H9 (cell line): ENCODE data around the gene USP6NL. TPM values are rescaled to one million over a fixed set of nuclear protein-coding genes. Genes with fewer than 3 reads are reported as not detected.
"Not testable (repeated sequence)": the region's sequence is repeated elsewhere in the genome, so short reads cannot be mapped to it uniquely, and the experiment has no call there.

ENCODE experiments used
- DNase-seq: peaks from one replicate; pipeline ENCODE4 v3.0.0-alpha.2; 2017
- H2AFZ ChIP-seq: one replicate; pipeline ENCODE4 v1.6.1; 2013; ENCODE audit warnings: mild to moderate bottlenecking, low read length, control low read depth, moderate library complexity
- H2AK5ac ChIP-seq: 2 replicates; pipeline ENCODE4 v1.6.1; 2013; ENCODE audit warnings: low read length, control low read depth, mixed read lengths; ENCODE audit not compliant: insufficient read length
- H2BK120ac ChIP-seq: one replicate; pipeline ENCODE4 v1.6.1; 2013; ENCODE audit warnings: low read depth, mild to moderate bottlenecking, low read length, control low read depth, inconsistent platforms; ENCODE audit not compliant: poor library complexity, severe bottlenecking
- H2BK12ac ChIP-seq: 2 replicates; pipeline ENCODE4 v1.6.1; 2013; ENCODE audit warnings: low read length, control low read depth, mixed read lengths, low read depth; ENCODE audit not compliant: insufficient read length
- H2BK15ac ChIP-seq: 2 replicates; pipeline ENCODE4 v1.6.1; 2013; ENCODE audit warnings: low read depth, low read length, control low read depth
- H2BK20ac ChIP-seq: one replicate; pipeline ENCODE4 v1.6.1; 2013; ENCODE audit warnings: low read depth, mild to moderate bottlenecking, low read length, control low read depth, inconsistent platforms; ENCODE audit not compliant: poor library complexity, severe bottlenecking
- H2BK5ac ChIP-seq: 2 replicates; pipeline ENCODE4 v1.6.1; 2013; ENCODE audit warnings: low read length, control low read depth, mixed read lengths; ENCODE audit not compliant: insufficient read length
- H3K14ac ChIP-seq: 2 replicates; pipeline ENCODE4 v1.6.1; 2013; ENCODE audit warnings: low read length, control low read depth; ENCODE audit not compliant: insufficient read depth
- H3K18ac ChIP-seq: 2 replicates; pipeline ENCODE4 v1.6.1; 2013; ENCODE audit warnings: low read depth, mild to moderate bottlenecking, mixed read lengths, low read length, control low read depth; ENCODE audit not compliant: insufficient read length
- H3K23ac ChIP-seq: 2 replicates; pipeline ENCODE4 v1.6.1; 2013; ENCODE audit warnings: low read length, control low read depth, mixed read lengths, low read depth; ENCODE audit not compliant: insufficient read length
- H3K23me2 ChIP-seq: 2 replicates; pipeline ENCODE4 v1.6.1; 2013; ENCODE audit warnings: low read depth, mild to moderate bottlenecking, mixed read lengths, low read length, control low read depth; ENCODE audit not compliant: insufficient read length, poor library complexity, severe bottlenecking
- H3K27ac ChIP-seq: 2 replicates; pipeline ENCODE4 v1.5.1; 2013; ENCODE audit warnings: low read length, control low read depth, mixed read lengths, low read depth; ENCODE audit not compliant: insufficient read length
- H3K27me3 ChIP-seq: 2 replicates; pipeline ENCODE4 v1.6.1; 2013; ENCODE audit warnings: low read length, control low read depth, inconsistent platforms; ENCODE audit not compliant: insufficient read depth
- H3K4ac ChIP-seq: 2 replicates; pipeline ENCODE4 v1.6.1; 2013; ENCODE audit warnings: low read depth, mild to moderate bottlenecking, control low read depth, inconsistent platforms, low read length, moderate library complexity
- H3K4me1 ChIP-seq: 2 replicates; pipeline ENCODE4 v1.6.1; 2013; ENCODE audit warnings: low read length, control low read depth, inconsistent platforms; ENCODE audit not compliant: insufficient read depth
- H3K4me2 ChIP-seq: 2 replicates; pipeline ENCODE4 v1.6.1; 2013; ENCODE audit warnings: low read length, control low read depth, mixed read lengths; ENCODE audit not compliant: insufficient read length, insufficient read depth
- H3K56ac ChIP-seq: 2 replicates; pipeline ENCODE4 v1.6.1; 2013; ENCODE audit warnings: low read depth, mild to moderate bottlenecking, mixed read lengths, low read length, control low read depth; ENCODE audit not compliant: insufficient read length
- H3K79me1 ChIP-seq: 2 replicates; pipeline ENCODE4 v1.6.1; 2013; ENCODE audit warnings: low read depth, mild to moderate bottlenecking, moderate library complexity, low read length, control low read depth, inconsistent platforms; ENCODE audit not compliant: insufficient read depth, poor library complexity, severe bottlenecking
- H3K79me2 ChIP-seq: 2 replicates; pipeline ENCODE4 v1.6.1; 2013; ENCODE audit warnings: low read length, control low read depth, inconsistent platforms; ENCODE audit not compliant: insufficient read depth
- H3K9ac ChIP-seq: 2 replicates; pipeline ENCODE4 v1.6.1; 2013; ENCODE audit warnings: low read length, control low read depth, mixed read lengths; ENCODE audit not compliant: insufficient read length; ENCODE audit errors: extremely low read depth
- H3K9me3 ChIP-seq: one replicate; pipeline ENCODE4 v1.6.1; 2013; ENCODE audit warnings: low read depth, low read length, inconsistent platforms; ENCODE audit not compliant: control insufficient read depth
- H3T11ph ChIP-seq: one replicate; pipeline ENCODE4 v1.6.1; 2013; ENCODE audit warnings: mild to moderate bottlenecking, low read length, control low read depth, inconsistent platforms
- H4K20me1 ChIP-seq: one replicate; pipeline ENCODE4 v1.6.1; 2013; ENCODE audit not compliant: control insufficient read depth, insufficient read length, insufficient read depth
- H4K5ac ChIP-seq: 2 replicates; pipeline ENCODE4 v1.6.1; 2013; ENCODE audit warnings: low read depth, mild to moderate bottlenecking, mixed read lengths, low read length, control low read depth; ENCODE audit not compliant: insufficient read length
- H4K8ac ChIP-seq: replicated peaks from 2 replicates; pipeline ENCODE4 v1.6.1; 2013; ENCODE audit warnings: low read length, control low read depth, mixed read lengths, low read depth; ENCODE audit not compliant: insufficient read length
- H4K91ac ChIP-seq: 2 replicates; pipeline ENCODE4 v1.6.1; 2013; ENCODE audit warnings: low read depth, mild to moderate bottlenecking, moderate library complexity, mixed read lengths, low read length, control low read depth; ENCODE audit not compliant: insufficient read length
- H3K27ac Mint-ChIP-seq, 3 experiments: 2 replicates in 2 of 3; 3 replicates in 1 of 3; pipeline ENCODE4 v1.8.0; 2020 to 2021; ENCODE audit warnings: mixed read lengths in 3 of 3, mild to moderate bottlenecking in 1 of 3, moderate library complexity in 1 of 3
- H3K27me3 Mint-ChIP-seq: 2 replicates; pipeline ENCODE4 v1.8.0; 2021; ENCODE audit warnings: low read depth, mild to moderate bottlenecking, moderate library complexity, mixed read lengths
- H3K36me3 Mint-ChIP-seq, 3 experiments: 2 replicates in 2 of 3; 3 replicates in 1 of 3; pipeline ENCODE4 v1.8.0; 2020 to 2021; ENCODE audit warnings: low read depth in 3 of 3, mixed read lengths in 3 of 3; ENCODE audit not compliant: insufficient read depth in 1 of 3
- H3K4me1 Mint-ChIP-seq, 2 experiments: 2 replicates each; pipeline ENCODE4 v1.8.0; 2020; ENCODE audit warnings: mixed read lengths in 2 of 2
- H3K4me3 Mint-ChIP-seq, 2 experiments: 2 replicates in 1 of 2; 3 replicates in 1 of 2; pipeline ENCODE4 v1.8.0; 2020 to 2021; ENCODE audit warnings: mild to moderate bottlenecking in 2 of 2, mixed read lengths in 2 of 2, moderate library complexity in 1 of 2
- H3K9me3 Mint-ChIP-seq, 2 experiments: 2 replicates in 1 of 2; 3 replicates in 1 of 2; pipeline ENCODE4 v1.8.0; 2020; ENCODE audit warnings: mild to moderate bottlenecking in 2 of 2, mixed read lengths in 2 of 2, moderate library complexity in 1 of 2
- WGBS: extraction: QIAGEN DNeasy Blood & Tissue Kit; methylation state at CpG from one replicate; pipeline ENCODE4 v1.1.7; 2013; ENCODE audit warnings: missing lambda C conversion rate, low lambda C conversion rate, mixed read lengths; ENCODE audit not compliant: insufficient read length; ENCODE audit errors: extremely low coverage; 5-methylcytosine and 5-hydroxymethylcytosine counted together
- total RNA-seq: library from RNA; stranded (reverse); gene quantifications from 2 replicates; pipeline ENCODE4 v1.2.1, GENCODE V29; 2021
- TF ChIP-seq, protein P1 (sequence below): fragments of 200-600 bp; sonication (generic); conservative IDR thresholded peaks from 3 replicates; pipeline ENCODE4 v1.8.0; 2021; ENCODE audit warnings: antibody characterized with exemption, mild to moderate bottlenecking

The USP6NL gene
- total RNA-seq, 1 experiment from 2014 or later, result 28.3 TPM

DNA sequence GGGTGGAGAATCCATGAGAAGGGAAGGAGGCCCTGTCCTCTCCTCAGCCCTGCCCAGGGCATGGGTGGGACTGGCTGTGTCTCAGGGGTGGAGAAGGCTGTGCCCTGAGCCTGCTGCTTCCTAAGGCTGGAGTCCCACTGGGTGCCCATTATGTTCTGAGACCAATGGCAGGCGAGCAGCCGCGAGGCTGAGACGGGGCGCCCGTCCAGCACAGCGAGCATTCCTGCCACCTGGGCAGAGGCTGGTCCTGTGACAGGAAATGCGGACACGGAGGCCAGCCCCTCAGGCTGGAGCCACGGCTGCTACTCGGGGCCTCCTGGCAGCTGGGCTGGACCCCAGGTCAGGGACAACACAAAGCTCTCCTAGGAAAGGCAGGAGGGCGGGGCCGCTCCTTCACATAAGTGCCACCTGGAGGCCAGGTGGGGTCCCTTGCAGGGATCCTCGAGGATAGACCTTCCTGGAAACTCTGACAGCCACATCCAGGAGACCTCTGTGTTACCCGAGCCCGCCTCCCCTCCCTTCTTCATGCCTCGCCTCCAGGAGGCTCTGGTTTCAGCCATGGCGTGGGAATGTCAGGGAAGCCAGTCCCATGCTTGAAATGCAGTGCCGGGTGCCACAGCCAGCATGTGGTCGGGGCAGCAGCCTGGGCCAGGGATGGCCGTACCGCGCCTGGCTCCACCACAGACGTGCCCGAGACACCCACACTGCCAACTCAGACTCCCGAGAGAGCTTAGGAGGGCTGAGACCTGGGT is 173.9 kb downstream of the USP6NL start:
- no CpG with 5 or more reads among the region's 26 CpGs for WGBS
- Histone ChIP-seq H2AFZ (no peak overlapping the region), H2AK5ac (no peak overlapping the region), H3K9me3 (no peaks in the 10 kb centered on the region), H3K9ac (no peak overlapping the region), H3K4me1 (peaks cover 11% of the 10 kb centered on the region; the same call in 1 of the 2 replicates), H4K8ac (no peak overlapping the region), H4K91ac (no peak overlapping the region), H4K5ac (no peak overlapping the region), H3K79me2 (no peaks in the 10 kb centered on the region), H3T11ph (no peak overlapping the region), H3K79me1 (no peaks in the 10 kb centered on the region), H3K23me2 (no peaks in the 10 kb centered on the region), H3K4me2 (no peak overlapping the region), H4K20me1 (no peaks in the 10 kb centered on the region), H2BK120ac (no peak overlapping the region), H3K27ac (no peak overlapping the region), H2BK5ac (no peak overlapping the region), H3K23ac (no peak overlapping the region), H2BK20ac (no peak overlapping the region), H3K18ac (no peak overlapping the region), H2BK12ac (no peak overlapping the region), H3K4ac (no peak overlapping the region), H3K56ac (no peak overlapping the region), H3K27me3 (no peaks in the 10 kb centered on the region), H3K14ac (no peak overlapping the region), H2BK15ac (no peak overlapping the region)
- H3K4me3 Mint-ChIP-seq, result no peak overlapping the region
- DNase-seq, result peak; percentile 88
- TF ChIP-seq, protein P1, sequence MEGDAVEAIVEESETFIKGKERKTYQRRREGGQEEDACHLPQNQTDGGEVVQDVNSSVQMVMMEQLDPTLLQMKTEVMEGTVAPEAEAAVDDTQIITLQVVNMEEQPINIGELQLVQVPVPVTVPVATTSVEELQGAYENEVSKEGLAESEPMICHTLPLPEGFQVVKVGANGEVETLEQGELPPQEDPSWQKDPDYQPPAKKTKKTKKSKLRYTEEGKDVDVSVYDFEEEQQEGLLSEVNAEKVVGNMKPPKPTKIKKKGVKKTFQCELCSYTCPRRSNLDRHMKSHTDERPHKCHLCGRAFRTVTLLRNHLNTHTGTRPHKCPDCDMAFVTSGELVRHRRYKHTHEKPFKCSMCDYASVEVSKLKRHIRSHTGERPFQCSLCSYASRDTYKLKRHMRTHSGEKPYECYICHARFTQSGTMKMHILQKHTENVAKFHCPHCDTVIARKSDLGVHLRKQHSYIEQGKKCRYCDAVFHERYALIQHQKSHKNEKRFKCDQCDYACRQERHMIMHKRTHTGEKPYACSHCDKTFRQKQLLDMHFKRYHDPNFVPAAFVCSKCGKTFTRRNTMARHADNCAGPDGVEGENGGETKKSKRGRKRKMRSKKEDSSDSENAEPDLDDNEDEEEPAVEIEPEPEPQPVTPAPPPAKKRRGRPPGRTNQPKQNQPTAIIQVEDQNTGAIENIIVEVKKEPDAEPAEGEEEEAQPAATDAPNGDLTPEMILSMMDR, result peak; percentile 45; the same call in 1 of the 3 replicates
- no peak overlapping the region; a peak in 1 of 7 replicates for H3K27ac Mint-ChIP-seq
- H3K9me3 Mint-ChIP-seq, result no peaks in the 10 kb centered on the region
- H3K36me3 Mint-ChIP-seq, result peaks cover 0 to 2% (median 0%) of the 10 kb centered on the region in 3 experiments; a peak in 2 of 7 replicates
- H3K4me1 Mint-ChIP-seq, result peaks cover 50 to 61% of the 10 kb centered on the region in 2 experiments
- H3K27me3 Mint-ChIP-seq, result peaks cover 2% of the 10 kb centered on the region

DNA sequence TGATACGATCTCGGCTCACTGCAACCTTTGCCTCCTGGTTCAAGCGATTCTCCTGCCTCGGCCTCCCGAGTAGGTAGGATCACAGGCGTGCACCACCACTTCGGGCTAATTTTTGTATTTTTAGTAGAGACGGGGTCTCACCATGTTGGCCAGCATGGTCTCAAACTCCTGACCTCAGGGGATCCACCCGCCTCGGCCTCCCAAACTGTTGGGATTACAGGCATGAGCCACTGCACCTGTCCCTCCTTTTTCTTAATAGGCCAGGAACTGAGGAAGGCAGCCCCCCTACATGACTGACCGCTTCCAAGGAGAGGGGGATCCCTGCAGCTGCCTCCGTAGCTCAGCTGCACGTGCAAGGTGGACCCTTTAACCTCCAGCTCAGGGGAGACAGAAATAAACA is 175.0 kb downstream of the USP6NL start:
- H3K23me2 ChIP-seq, H4K91ac ChIP-seq, H2BK20ac ChIP-seq, H3K23ac ChIP-seq, H3K14ac ChIP-seq, H3K36me3 Mint-ChIP-seq, H3K56ac ChIP-seq, H3K9me3 ChIP-seq, H3K27ac ChIP-seq, H2BK120ac ChIP-seq, H3K79me2 ChIP-seq, H3K27me3 ChIP-seq, H3K4me3 Mint-ChIP-seq, H4K8ac ChIP-seq, H3K4ac ChIP-seq, H2AFZ ChIP-seq, H3K4me2 ChIP-seq, H3K9ac ChIP-seq, H3T11ph ChIP-seq, H4K5ac ChIP-seq, H3K79me1 ChIP-seq, H2BK15ac ChIP-seq, H3K27me3 Mint-ChIP-seq, H2AK5ac ChIP-seq, H2BK5ac ChIP-seq, H4K20me1 ChIP-seq, H3K9me3 Mint-ChIP-seq, H3K18ac ChIP-seq: not testable (repeated sequence)
- DNase-seq, result peak; percentile 15
- WGBS, result no CpG with 5 or more reads among the region's 13 CpGs
- H3K27ac Mint-ChIP-seq, result peak overlapping the region in 2 of 3 experiments; percentile 51 to 97; a peak in 2 of 7 replicates
- Histone ChIP-seq H2BK12ac (peak overlapping the region; percentile 80), H3K4me1 (peaks cover 11% of the 10 kb centered on the region; the same call in 1 of the 2 replicates)
- H3K4me1 Mint-ChIP-seq, result peaks cover 57 to 65% of the 10 kb centered on the region in 2 experiments
